Measurements from ENCODE around the gene KMT2C. TPM values are rescaled to one million over a fixed set of nuclear protein-coding genes. Genes with fewer than 3 reads are reported as not detected.
A peak's percentile ranks its signal among the peaks of the same experiment; 100 is the strongest.
"Not testable (repeated sequence)": the region's sequence is repeated elsewhere in the genome, so short reads cannot be mapped to it uniquely, and the experiment has no call there.

Gene KMT2C
- total and polyA plus RNA-seq, 8 donors, result 5.0 to 248 (median 80.1) TPM

DNA sequence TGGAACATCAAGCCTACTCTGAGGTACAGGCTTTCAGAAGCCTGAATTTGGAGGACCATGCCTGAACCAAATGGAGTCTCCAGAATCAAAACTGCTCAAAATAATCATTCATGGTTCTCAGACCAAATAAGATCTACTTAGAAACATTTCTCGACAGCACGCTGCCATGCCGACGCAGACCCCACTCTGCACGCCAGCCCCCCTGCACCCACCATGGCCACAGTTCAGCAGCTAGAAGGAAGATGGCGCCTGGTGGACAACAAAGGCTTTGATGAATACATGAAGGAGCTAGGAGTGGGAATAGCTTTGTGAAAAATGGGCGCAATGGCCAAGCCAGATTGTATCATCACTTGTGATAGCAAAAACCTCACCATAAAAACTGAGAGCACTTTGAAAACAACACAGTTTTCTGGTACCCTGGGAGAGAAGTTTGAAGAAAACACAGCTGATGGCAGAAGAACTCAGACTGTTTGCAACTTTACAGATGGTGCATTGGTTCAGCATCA, 6.6 kb upstream of the KMT2C start:
- 97 to 99% (median 98%) methylated on average over 7 of the region's 7 CpGs for WGBS, 5 donors
- intact Hi-C loops (cut with DNase I; ENCODE audit: low total_unique reads), result no loop called here
- Histone ChIP-seq H3K36me3 (no peaks in the 10 kb centered on the region), H3K4me3 (no peak overlapping the region), H3K27ac (no peak overlapping the region), H3K27me3 (no peaks in the 10 kb centered on the region), H3K4me1 (peaks cover 0 to 10% (median 4%) of the 10 kb centered on the region in 4 donors), H3K9me3 (no peaks in the 10 kb centered on the region)
- DNase-seq, result no peak
- TF ChIP-seq, protein P1, sequence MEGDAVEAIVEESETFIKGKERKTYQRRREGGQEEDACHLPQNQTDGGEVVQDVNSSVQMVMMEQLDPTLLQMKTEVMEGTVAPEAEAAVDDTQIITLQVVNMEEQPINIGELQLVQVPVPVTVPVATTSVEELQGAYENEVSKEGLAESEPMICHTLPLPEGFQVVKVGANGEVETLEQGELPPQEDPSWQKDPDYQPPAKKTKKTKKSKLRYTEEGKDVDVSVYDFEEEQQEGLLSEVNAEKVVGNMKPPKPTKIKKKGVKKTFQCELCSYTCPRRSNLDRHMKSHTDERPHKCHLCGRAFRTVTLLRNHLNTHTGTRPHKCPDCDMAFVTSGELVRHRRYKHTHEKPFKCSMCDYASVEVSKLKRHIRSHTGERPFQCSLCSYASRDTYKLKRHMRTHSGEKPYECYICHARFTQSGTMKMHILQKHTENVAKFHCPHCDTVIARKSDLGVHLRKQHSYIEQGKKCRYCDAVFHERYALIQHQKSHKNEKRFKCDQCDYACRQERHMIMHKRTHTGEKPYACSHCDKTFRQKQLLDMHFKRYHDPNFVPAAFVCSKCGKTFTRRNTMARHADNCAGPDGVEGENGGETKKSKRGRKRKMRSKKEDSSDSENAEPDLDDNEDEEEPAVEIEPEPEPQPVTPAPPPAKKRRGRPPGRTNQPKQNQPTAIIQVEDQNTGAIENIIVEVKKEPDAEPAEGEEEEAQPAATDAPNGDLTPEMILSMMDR (IDR thresholded peaks at IDR 0.05), result no peak
- TF ChIP-seq POLR2AphosphoS5 (IDR thresholded peaks at IDR 0.05) (no peak), EP300 (IDR thresholded peaks at IDR 0.05) (no peak), POLR2A (IDR thresholded peaks at IDR 0.05) (no peak)

GRCh38 chr7:152441810-152442209, 6.0 kb upstream of the KMT2C start:
- 85 to 87% (median 86%) methylated on average over 8 of the region's 8 CpGs for WGBS, 5 donors

GRCh38 chr7:152441168-152441567, 5.4 kb upstream of the KMT2C start:
- H3K36me3 ChIP-seq; intact Hi-C loops (cut with DNase I; ENCODE audit: low total_unique reads): not testable (repeated sequence)
- WGBS, 5 donors, result 72 to 89% (median 85%) methylated on average over 7 of the region's 7 CpGs

More at GRCh38 chr7:152441810-152442209, 6.0 kb upstream of the KMT2C start:
- DNase-seq; H3K9me3 ChIP-seq; H3K4me3 ChIP-seq; H3K36me3 ChIP-seq; H3K27ac ChIP-seq; H3K27me3 ChIP-seq; intact Hi-C loops (cut with DNase I; ENCODE audit: low total_unique reads): not testable (repeated sequence)
- peaks cover 0 to 14% (median 6%) of the 10 kb centered on the region in 4 donors for H3K4me1 ChIP-seq

GRCh38 chr7:152438017-152438416, 2.2 kb upstream of the KMT2C start:
- H3K36me3 ChIP-seq; H3K27ac ChIP-seq; H3K4me3 ChIP-seq; intact Hi-C loops (cut with DNase I; ENCODE audit: low total_unique reads); H3K27me3 ChIP-seq; DNase-seq; H3K9me3 ChIP-seq: not testable (repeated sequence)
- 49 to 81% (median 62%) methylated on average over 4 of the region's 4 CpGs for WGBS, 5 donors
- peaks cover 2 to 26% (median 16%) of the 10 kb centered on the region in 4 donors for H3K4me1 ChIP-seq

More at GRCh38 chr7:152441168-152441567, 5.4 kb upstream of the KMT2C start:
- H3K27ac ChIP-seq, H3K9me3 ChIP-seq, DNase-seq, H3K27me3 ChIP-seq, H3K4me3 ChIP-seq: not testable (repeated sequence)
- peaks cover 0 to 14% (median 6%) of the 10 kb centered on the region in 4 donors for H3K4me1 ChIP-seq

DNA sequence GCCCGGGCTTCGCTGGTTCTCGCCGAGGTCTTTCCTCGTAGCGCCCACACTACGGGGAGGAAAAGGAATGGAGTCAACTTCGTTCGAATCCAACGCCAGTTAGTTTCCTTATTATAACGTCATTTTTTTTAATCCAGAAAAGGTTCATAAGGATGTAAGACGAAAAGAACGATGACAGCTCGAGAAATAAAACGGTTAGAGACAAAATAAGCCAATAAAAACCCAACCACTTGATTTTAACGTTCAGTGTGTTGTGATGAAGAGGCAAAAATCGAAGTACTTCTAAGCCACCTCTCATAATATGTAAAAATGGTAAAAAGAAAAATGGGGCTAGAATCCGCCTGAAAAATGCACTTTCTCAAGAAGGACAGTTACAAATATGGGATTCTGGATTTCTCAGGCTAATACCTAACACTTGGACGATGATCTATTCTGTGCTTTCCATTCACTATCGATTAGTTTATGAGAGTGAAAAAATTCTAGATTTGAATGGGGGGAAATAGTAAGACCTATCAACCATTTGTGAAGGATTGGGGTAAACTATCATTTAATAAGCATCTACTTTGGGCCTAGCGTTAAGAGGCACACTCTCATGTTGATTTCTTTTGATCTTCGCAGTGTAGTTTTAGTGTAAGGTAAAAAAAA, 1.2 kb upstream of the KMT2C start:
- Histone ChIP-seq H3K4me3 (peak overlapping the region; percentile 39 to 82 (median 60)), H3K4me1 (peaks cover 11 to 35% (median 25%) of the 10 kb centered on the region in 4 donors), H3K27ac (peak overlapping the region; percentile 93 to 100 (median 98))
- H3K27me3 ChIP-seq; H3K9me3 ChIP-seq; intact Hi-C loops (cut with DNase I; ENCODE audit: low total_unique reads); H3K36me3 ChIP-seq; DNase-seq: not testable (repeated sequence)
- WGBS, 5 donors, result 11 to 13% (median 12%) methylated on average over 22 of the region's 22 CpGs

DNA sequence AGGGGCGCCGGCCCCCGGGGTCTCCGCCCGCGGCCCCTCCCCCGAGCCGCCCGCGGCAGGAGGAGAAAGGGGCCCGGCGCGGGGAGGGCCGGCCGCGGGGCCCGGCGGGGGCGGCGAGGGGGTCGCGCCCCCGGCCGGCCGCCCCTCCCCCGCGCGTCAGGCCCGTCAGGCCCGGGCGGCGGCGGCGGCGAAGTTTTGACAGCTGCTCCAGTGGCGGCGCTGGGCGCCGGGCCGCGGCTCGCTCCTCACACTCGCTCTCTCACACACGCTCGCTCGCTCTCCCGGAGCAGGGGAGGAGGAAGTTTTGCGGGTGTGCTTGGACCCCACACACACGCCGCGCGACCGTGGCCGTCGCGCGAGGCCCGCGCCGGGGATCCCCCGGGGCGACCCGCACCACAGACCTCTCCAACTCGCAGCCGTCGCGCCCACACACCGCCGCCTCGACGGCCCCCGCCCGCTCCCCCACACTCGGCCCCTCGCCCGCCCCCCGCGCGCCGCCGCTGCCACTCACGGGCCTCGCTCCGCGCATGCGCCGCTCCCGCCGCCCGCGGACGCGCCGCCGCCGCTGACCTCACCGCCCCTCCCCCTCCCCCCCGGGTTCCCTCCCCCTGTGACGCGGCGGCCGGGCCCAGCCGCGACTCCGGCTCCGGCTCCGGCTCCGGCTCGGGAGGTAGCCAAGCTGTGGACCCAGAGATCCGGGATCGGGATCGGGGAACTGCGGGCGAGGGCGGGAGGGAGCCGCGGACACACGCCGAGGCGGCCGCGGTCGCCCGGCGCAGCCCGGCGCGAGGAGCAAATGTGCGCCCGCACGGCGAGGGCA, 518 bp upstream of the KMT2C start:
- TF ChIP-seq POLR2AphosphoS5 (IDR thresholded peaks at IDR 0.05) (peak; percentile 9 to 44 (median 16)), EP300 (IDR thresholded peaks at IDR 0.05) (no peak), POLR2A (IDR thresholded peaks at IDR 0.05) (no peak)
- TF ChIP-seq, protein P1 (IDR thresholded peaks at IDR 0.05), result no peak
- H3K9me3 ChIP-seq, result no peaks in the 10 kb centered on the region
- H3K4me1 ChIP-seq, result peaks cover 16 to 42% (median 32%) of the 10 kb centered on the region in 4 donors
- intact Hi-C loops (cut with DNase I; ENCODE audit: low total_unique reads), result no loop called here
- WGBS, 5 donors, result 0 to 1% (median 1%) methylated on average over 27 to 120 of the region's 132 CpGs
- H3K36me3 ChIP-seq, result no peaks in the 10 kb centered on the region
- H3K27ac ChIP-seq, result peak overlapping the region; percentile 97 to 100 (median 99)
- peak overlapping the region; percentile 45 to 82 (median 60) for H3K4me3 ChIP-seq
- peak; percentile 94 to 98 for DNase-seq
- no peaks in the 10 kb centered on the region for H3K27me3 ChIP-seq

DNA sequence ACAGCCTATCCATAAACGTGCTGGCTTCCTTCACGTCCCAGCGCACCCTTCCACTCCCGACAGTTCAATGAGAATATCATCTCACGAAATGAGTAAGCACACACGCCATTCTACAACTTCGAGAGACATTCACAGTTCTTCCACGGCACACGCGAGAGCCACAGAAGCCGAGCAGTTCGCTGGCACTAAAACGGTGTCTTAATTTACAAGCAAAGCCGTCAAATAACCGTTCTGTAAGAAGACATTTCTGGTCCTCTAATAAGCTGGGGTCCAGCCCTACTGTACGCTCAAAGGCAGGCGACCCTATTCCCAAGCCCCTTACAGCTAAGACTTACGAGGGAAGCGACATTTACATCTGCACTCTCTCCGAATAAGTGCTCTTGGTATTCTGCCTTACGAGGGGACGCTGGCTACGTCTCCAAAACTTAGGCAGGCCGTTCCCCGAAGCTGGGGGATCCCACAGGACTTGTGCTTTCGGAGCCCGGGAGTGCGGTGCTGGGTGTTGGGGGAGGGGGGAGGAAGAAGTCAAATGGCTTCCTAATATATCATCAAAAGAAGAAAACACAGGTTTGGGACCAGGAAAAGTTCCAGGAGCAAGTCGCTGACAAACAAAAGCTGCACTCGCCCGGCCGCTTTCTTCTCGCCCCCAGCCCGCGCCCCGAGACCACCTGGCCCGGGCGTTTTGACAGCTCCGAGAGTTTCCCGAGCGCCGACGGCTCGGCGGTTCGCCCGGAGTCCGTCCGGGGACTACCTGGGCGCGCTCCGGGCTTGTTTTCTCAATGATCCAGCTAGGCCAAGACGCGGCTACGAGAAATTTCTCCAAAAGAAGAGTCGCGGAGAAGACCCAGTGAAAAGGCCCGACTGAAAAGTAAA, 1.1 kb downstream of the KMT2C start:
- H3K9me3 ChIP-seq; H3K27me3 ChIP-seq; intact Hi-C loops (cut with DNase I; ENCODE audit: low total_unique reads); H3K36me3 ChIP-seq: not testable (repeated sequence)
- peak overlapping the region; percentile 81 to 97 (median 90) for H3K4me3 ChIP-seq
- DNase-seq, result peak in 1 of 2 donors; percentile 70
- 0 to 1% (median 0%) methylated on average over 58 of the region's 58 CpGs for WGBS, 5 donors
- peaks cover 17 to 58% (median 44%) of the 10 kb centered on the region in 4 donors for H3K4me1 ChIP-seq
- peak overlapping the region; percentile 92 to 100 (median 99) for H3K27ac ChIP-seq

All from stomach (tissue), 9 donors.